CD14-positive monocyte (primary cell): ENCODE results near the gene COL19A1. TPM values are rescaled to one million over a fixed set of nuclear protein-coding genes. Genes with fewer than 3 reads are reported as not detected.
A peak's percentile ranks its signal among the peaks of the same experiment; 100 is the strongest.

Experiments used
- DNase-seq, 3 donors: peaks; one replicate each; pipeline ENCODE4 v3.0.0-alpha.2; 2011 to 2022
- H2AFZ ChIP-seq: 2 replicates; pipeline ENCODE4 v1.6.0; 2012; ENCODE audit warnings: mild to moderate bottlenecking, low read depth, low read length, inconsistent platforms; ENCODE audit not compliant: insufficient read depth, poor library complexity, severe bottlenecking
- H3K27ac ChIP-seq, 2 donors: 1 replicate in 1 of 2; 2 replicates in 1 of 2; pipeline ENCODE4 v1.5.1; 2012 to 2013; ENCODE audit warnings: low read length in 2 of 2, control low read depth in 1 of 2, inconsistent platforms in 1 of 2, low read depth in 1 of 2, mild to moderate bottlenecking in 1 of 2
- H3K27me3 ChIP-seq, 2 donors: one replicate each; pipeline versions ENCODE4 v1.6.0 to v1.6.1; 2011 to 2013; ENCODE audit warnings: low read length in 2 of 2; ENCODE audit not compliant: control insufficient read depth in 2 of 2, insufficient read depth in 2 of 2
- H3K36me3 ChIP-seq, 2 donors: replicated peaks in 1 of 2; 1 replicate in 1 of 2; 2 replicates in 1 of 2; pipeline versions ENCODE4 v1.5.1 to v1.6.1; 2012 to 2013; ENCODE audit warnings: low read length in 2 of 2, control low read depth in 1 of 2, inconsistent platforms in 1 of 2, mild to moderate bottlenecking in 1 of 2; ENCODE audit not compliant: insufficient read depth in 2 of 2, control insufficient read depth in 1 of 2
- H3K4me1 ChIP-seq, 2 donors: 1 replicate in 1 of 2; 2 replicates in 1 of 2; pipeline versions ENCODE4 v1.5.1 to v1.6.1; 2012 to 2013; ENCODE audit warnings: low read length in 2 of 2, control low read depth in 1 of 2, inconsistent platforms in 1 of 2, mild to moderate bottlenecking in 1 of 2, moderate library complexity in 1 of 2; ENCODE audit not compliant: insufficient read depth in 2 of 2, control insufficient read depth in 1 of 2
- H3K4me2 ChIP-seq: replicated peaks from 2 replicates; pipeline ENCODE3; 2012; ENCODE audit warnings: low read length, moderate library complexity, mild to moderate bottlenecking; ENCODE audit not compliant: poor library complexity, severe bottlenecking; ENCODE audit errors: extremely low read depth
- H3K4me3 ChIP-seq, 3 experiments: fragments of 200-600 bp in 1 of 3; sonication (generic) in 1 of 3; replicated peaks in 1 of 3; 1 replicate in 2 of 3; 2 replicates in 1 of 3; pipeline ENCODE4 v1.5.1; 2011 to 2013; ENCODE audit warnings: low read length in 3 of 3, mild to moderate bottlenecking in 3 of 3, control low read depth in 2 of 3, low read depth in 2 of 3, inconsistent platforms in 1 of 3, moderate library complexity in 1 of 3
- H3K79me2 ChIP-seq: 2 replicates; pipeline ENCODE4 v1.6.0; 2012; ENCODE audit warnings: mild to moderate bottlenecking, control low read depth, inconsistent platforms, low read length, moderate library complexity; ENCODE audit not compliant: insufficient read depth
- H3K9ac ChIP-seq: 2 replicates; pipeline ENCODE4 v1.6.0; 2017; ENCODE audit warnings: low read length, mild to moderate bottlenecking; ENCODE audit not compliant: insufficient read depth, poor library complexity, severe bottlenecking
- H3K9me3 ChIP-seq, 2 donors: replicated peaks in 1 of 2; 1 replicate in 1 of 2; 2 replicates in 1 of 2; pipeline versions ENCODE4 v1.5.1 to v1.6.1; 2012 to 2013; ENCODE audit warnings: low read length in 2 of 2, control low read depth in 1 of 2; ENCODE audit not compliant: control insufficient read depth in 1 of 2, insufficient read depth in 1 of 2
- H4K20me1 ChIP-seq: 2 replicates; pipeline ENCODE4 v1.6.0; 2012; ENCODE audit warnings: mild to moderate bottlenecking, low read length, control low read depth, moderate library complexity; ENCODE audit not compliant: insufficient read depth
- H3K27ac Mint-ChIP-seq, 7 donors: one replicate each; pipeline ENCODE4 v1.8.0; 2020; ENCODE audit warnings: mild to moderate bottlenecking in 7 of 7, mixed read lengths in 7 of 7, moderate library complexity in 6 of 7, inconsistent platforms in 2 of 7
- H3K27me3 Mint-ChIP-seq, 3 donors: one replicate each; pipeline ENCODE4 v1.8.0; 2021 to 2022; ENCODE audit warnings: low read depth in 3 of 3, mild to moderate bottlenecking in 3 of 3, mixed read lengths in 3 of 3, moderate library complexity in 3 of 3, inconsistent platforms in 1 of 3
- H3K36me3 Mint-ChIP-seq, 2 donors: one replicate each; pipeline ENCODE4 v1.8.0; 2020; ENCODE audit warnings: mixed read lengths in 2 of 2, inconsistent platforms in 1 of 2, mild to moderate bottlenecking in 1 of 2
- H3K4me1 Mint-ChIP-seq: one replicate; pipeline ENCODE4 v1.8.0; 2020; ENCODE audit warnings: mild to moderate bottlenecking, mixed read lengths
- H3K4me3 Mint-ChIP-seq, 2 donors: one replicate each; pipeline ENCODE4 v1.8.0; 2020; ENCODE audit warnings: mild to moderate bottlenecking in 2 of 2, mixed read lengths in 2 of 2, moderate library complexity in 1 of 2
- H3K9me3 Mint-ChIP-seq, 7 donors: one replicate each; pipeline ENCODE4 v1.8.0; 2020 to 2022; ENCODE audit warnings: mixed read lengths in 7 of 7, mild to moderate bottlenecking in 6 of 7, moderate library complexity in 6 of 7, inconsistent platforms in 2 of 7
- WGBS: methylation state at CpG from one replicate; pipeline ENCODE4 v1.1.5; 2013; ENCODE audit warnings: missing lambda C conversion rate; ENCODE audit not compliant: insufficient coverage; 5-methylcytosine and 5-hydroxymethylcytosine counted together
- intact Hi-C, 2 donors: fragments of 100-400 bp; cut with micrococcal nuclease; formaldehyde crosslinking; loops; one replicate each; pipeline versions ENCODE4 v1.15.0 to v1.15.1; 2023
- polyA plus RNA-seq, 3 donors: library from polyadenylated mRNA; depleted of rRNA in 1 of 3; unstranded in 2 of 3; stranded (reverse) in 1 of 3; fragments of 300-500 nt in 2 of 3; fragments of >200 nt in 1 of 3; fragmentation: Illumina TruSeq in 2 of 3; gene quantifications; 1 replicate in 2 of 3; 2 replicates in 1 of 3; pipeline ENCODE4 v1.2.3, GENCODE V29; 2012 to 2021
- TF ChIP-seq, protein P1 (sequence below): fragments of 200-600 bp; IDR thresholded peaks from one replicate; pipeline ENCODE4 v1.8.0; 2022; ENCODE audit warnings: antibody characterized with exemption, mild to moderate bottlenecking

The COL19A1 gene
- polyA plus RNA-seq, 3 donors: not detected

DNA sequence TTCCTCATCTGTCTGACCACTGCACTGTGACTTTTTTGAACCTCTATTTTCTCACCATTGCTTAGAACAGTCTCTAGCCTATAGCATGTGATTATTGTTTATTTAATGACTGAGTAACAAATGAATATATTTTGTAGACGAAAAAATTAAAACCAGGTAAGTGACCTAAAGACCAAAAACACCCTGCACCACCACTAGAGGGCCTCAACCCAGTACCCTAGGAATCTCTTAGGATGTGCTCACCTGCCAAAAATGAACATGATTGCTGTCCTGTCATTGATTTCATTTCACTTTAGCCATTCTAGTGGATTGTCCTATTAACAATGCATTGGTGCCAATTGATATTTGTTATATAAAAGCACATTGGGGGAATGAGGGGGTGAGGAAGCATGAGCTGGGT is 237.4 kb downstream of the COL19A1 start:
- Histone ChIP-seq H3K36me3 (no peaks in the 10 kb centered on the region), H2AFZ (no peak overlapping the region), H3K79me2 (no peaks in the 10 kb centered on the region), H3K4me1 (no peaks in the 10 kb centered on the region), H4K20me1 (no peaks in the 10 kb centered on the region), H3K4me3 (no peak overlapping the region), H3K27me3 (no peaks in the 10 kb centered on the region), H3K9ac (no peak overlapping the region), H3K9me3 (peaks cover 0 to 3% of the 10 kb centered on the region in 2 donors), H3K27ac (no peak overlapping the region), H3K4me2 (no peak overlapping the region)
- no peak for DNase-seq
- Mint-ChIP-seq H3K4me3 (no peak overlapping the region), H3K27ac (no peak overlapping the region), H3K9me3 (no peaks in the 10 kb centered on the region), H3K4me1 (no peaks in the 10 kb centered on the region), H3K27me3 (peaks cover 0 to 7% (median 3%) of the 10 kb centered on the region in 3 donors), H3K36me3 (no peaks in the 10 kb centered on the region)
- intact Hi-C loops: no loop called here
- no CpG with 5 or more reads among the region's 1 CpG for WGBS
- TF ChIP-seq, protein P1, sequence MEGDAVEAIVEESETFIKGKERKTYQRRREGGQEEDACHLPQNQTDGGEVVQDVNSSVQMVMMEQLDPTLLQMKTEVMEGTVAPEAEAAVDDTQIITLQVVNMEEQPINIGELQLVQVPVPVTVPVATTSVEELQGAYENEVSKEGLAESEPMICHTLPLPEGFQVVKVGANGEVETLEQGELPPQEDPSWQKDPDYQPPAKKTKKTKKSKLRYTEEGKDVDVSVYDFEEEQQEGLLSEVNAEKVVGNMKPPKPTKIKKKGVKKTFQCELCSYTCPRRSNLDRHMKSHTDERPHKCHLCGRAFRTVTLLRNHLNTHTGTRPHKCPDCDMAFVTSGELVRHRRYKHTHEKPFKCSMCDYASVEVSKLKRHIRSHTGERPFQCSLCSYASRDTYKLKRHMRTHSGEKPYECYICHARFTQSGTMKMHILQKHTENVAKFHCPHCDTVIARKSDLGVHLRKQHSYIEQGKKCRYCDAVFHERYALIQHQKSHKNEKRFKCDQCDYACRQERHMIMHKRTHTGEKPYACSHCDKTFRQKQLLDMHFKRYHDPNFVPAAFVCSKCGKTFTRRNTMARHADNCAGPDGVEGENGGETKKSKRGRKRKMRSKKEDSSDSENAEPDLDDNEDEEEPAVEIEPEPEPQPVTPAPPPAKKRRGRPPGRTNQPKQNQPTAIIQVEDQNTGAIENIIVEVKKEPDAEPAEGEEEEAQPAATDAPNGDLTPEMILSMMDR: peak; percentile 38

DNA sequence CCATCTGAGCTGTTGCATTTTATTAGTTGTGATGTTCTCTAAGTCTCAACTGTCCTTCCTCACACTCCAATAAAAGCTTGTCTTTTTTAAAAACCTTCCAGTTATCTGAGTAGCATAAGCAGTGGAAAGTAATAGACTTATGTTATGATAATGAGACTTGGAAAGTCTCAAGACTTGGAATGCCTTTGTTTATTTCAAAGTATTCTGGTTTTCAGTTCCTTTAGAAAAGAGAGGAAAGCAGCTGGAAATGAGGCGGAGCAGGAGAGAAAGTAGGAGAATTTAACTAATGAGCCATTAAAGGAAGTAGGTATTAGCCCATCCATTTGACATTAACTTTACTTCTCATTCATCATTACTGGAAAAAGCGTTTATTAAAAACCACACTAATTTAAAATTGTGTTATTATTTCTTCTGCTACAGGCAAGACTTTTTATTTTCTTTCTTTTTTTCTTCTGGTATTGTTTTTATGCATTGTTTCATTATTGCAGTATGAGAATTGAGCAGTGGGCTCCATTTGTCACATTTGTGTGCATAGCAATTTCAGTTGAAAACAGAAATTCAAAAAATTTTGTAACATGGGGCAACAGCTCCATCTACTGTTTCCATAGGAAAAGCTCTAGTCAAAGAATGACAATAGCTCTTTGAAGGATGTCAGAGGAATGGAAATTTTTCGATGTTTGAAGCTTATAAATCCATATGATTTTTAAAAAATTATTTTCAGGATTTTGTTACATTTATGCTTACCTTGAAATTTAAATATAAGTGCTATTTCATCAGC is 241.7 kb downstream of the COL19A1 start:
- WGBS: no CpG with 5 or more reads among the region's 3 CpGs
- H3K4me3 ChIP-seq: no peak overlapping the region
- H3K27me3 ChIP-seq: no peaks in the 10 kb centered on the region
- no peaks in the 10 kb centered on the region for H3K4me1 ChIP-seq
- Mint-ChIP-seq H3K4me3 (no peak overlapping the region), H3K9me3 (no peaks in the 10 kb centered on the region), H3K36me3 (no peaks in the 10 kb centered on the region), H3K4me1 (no peaks in the 10 kb centered on the region), H3K27me3 (peaks cover 0 to 7% (median 4%) of the 10 kb centered on the region in 3 donors), H3K27ac (no peak overlapping the region)
- peak in 1 of 3 donors; percentile 4 for DNase-seq
- no peak overlapping the region for H2AFZ ChIP-seq
- H3K9me3 ChIP-seq: peaks cover 0 to 3% of the 10 kb centered on the region in 2 donors
- H4K20me1 ChIP-seq: no peaks in the 10 kb centered on the region
- H3K36me3 ChIP-seq: no peaks in the 10 kb centered on the region
- TF ChIP-seq, protein P1: peak; percentile 57
- no peak overlapping the region for H3K9ac ChIP-seq
- intact Hi-C loops: no loop called here
- H3K4me2 ChIP-seq: no peak overlapping the region
- no peak overlapping the region for H3K27ac ChIP-seq
- no peaks in the 10 kb centered on the region for H3K79me2 ChIP-seq
